IMR-90 (cell line): ENCODE data around the gene FN1. TPM values are rescaled to one million over a fixed set of nuclear protein-coding genes. Genes with fewer than 3 reads are reported as not detected.

Experiments
- ATAC-seq: fragments of 200-7000 bp; cut with Tn5 transposase; 2 replicates; pipeline ENCODE4 v1.9.1; 2020; ENCODE audit warnings: low read depth, mild to moderate bottlenecking, moderate library complexity
- BruUV-seq: library from RNA; stranded (reverse); fragments of 400-500 nt; replicated peaks from 2 replicates; lab custom pipeline; 2021; lab: Mats Ljungman, UMichigan
- CTCF ChIA-PET: fragments of 300-600 bp; formaldehyde crosslinking; extraction: SDS; loops from one replicate; lab custom pipeline; 2021; ENCODE audit warnings: antibody characterized with exemption; lab: Yijun Ruan, JAX
- POLR2A ChIA-PET: fragments of 300-600 bp; sonication (Branson Sonifier 250); formaldehyde crosslinking; loops from one replicate; lab custom pipeline; 2022; ENCODE audit warnings: antibody characterized with exemption; ENCODE audit not compliant: unreplicated experiment; lab: Charles Lee
- DNase-seq: peaks from one replicate; pipeline ENCODE4 v3.0.0; 2013
- H2AFZ ChIP-seq: replicated peaks from 2 replicates; pipeline ENCODE3; 2013; ENCODE audit warnings: low read length, mild to moderate bottlenecking; ENCODE audit not compliant: poor library complexity
- H2AK5ac ChIP-seq: 2 replicates; pipeline ENCODE4 v1.6.1; 2013; ENCODE audit warnings: low read depth, low read length, inconsistent platforms
- H2AK9ac ChIP-seq: replicated peaks from 2 replicates; pipeline ENCODE3; 2013; ENCODE audit warnings: mild to moderate bottlenecking, low read depth, low read length, moderate library complexity; ENCODE audit not compliant: poor library complexity
- H2BK120ac ChIP-seq: 2 replicates; pipeline ENCODE4 v1.6.1; 2013; ENCODE audit warnings: low read depth, low read length, inconsistent platforms
- H2BK15ac ChIP-seq: 3 replicates; pipeline ENCODE4 v1.6.1; 2013; ENCODE audit warnings: low read depth, low read length, inconsistent platforms
- H2BK20ac ChIP-seq: 2 replicates; pipeline ENCODE4 v1.6.1; 2013; ENCODE audit warnings: low read depth, mild to moderate bottlenecking, inconsistent platforms, low read length, moderate library complexity
- H2BK5ac ChIP-seq: 2 replicates; pipeline ENCODE4 v1.6.1; 2013; ENCODE audit warnings: mild to moderate bottlenecking, low read depth, low read length, inconsistent platforms; ENCODE audit not compliant: poor library complexity, severe bottlenecking
- H3K14ac ChIP-seq: replicated peaks from 2 replicates; pipeline ENCODE4 v1.6.1; 2013; ENCODE audit warnings: low read depth, low read length, inconsistent platforms
- H3K18ac ChIP-seq: 2 replicates; pipeline ENCODE4 v1.6.1; 2013; ENCODE audit warnings: low read depth, low read length, control low read depth
- H3K23ac ChIP-seq: 2 replicates; pipeline ENCODE4 v1.6.1; 2013; ENCODE audit warnings: low read depth, low read length, inconsistent platforms
- H3K27ac ChIP-seq: 2 replicates; pipeline ENCODE4 v1.5.1; 2013; ENCODE audit warnings: mild to moderate bottlenecking, control low read depth, low read length; ENCODE audit not compliant: insufficient read depth
- H3K27me3 ChIP-seq: 2 replicates; pipeline ENCODE4 v1.6.1; 2013; ENCODE audit warnings: low read length; ENCODE audit not compliant: control insufficient read depth, insufficient read depth
- H3K36me3 ChIP-seq: 2 replicates; pipeline ENCODE4 v1.6.1; 2013; ENCODE audit warnings: low read length, mixed read lengths; ENCODE audit not compliant: control insufficient read depth, insufficient read depth
- H3K4ac ChIP-seq: 2 replicates; pipeline ENCODE4 v1.6.1; 2013; ENCODE audit warnings: low read depth, low read length, inconsistent platforms
- H3K4me1 ChIP-seq: 2 replicates; pipeline ENCODE4 v1.6.1; 2013; ENCODE audit warnings: low read length, mixed read lengths; ENCODE audit not compliant: control insufficient read depth, insufficient read depth
- H3K4me2 ChIP-seq: 2 replicates; pipeline ENCODE4 v1.6.1; 2013; ENCODE audit warnings: low read depth, mild to moderate bottlenecking, control low read depth, low read length, moderate library complexity
- H3K4me3 ChIP-seq: 2 replicates; pipeline ENCODE4 v1.5.1; 2013; ENCODE audit warnings: low read depth, mild to moderate bottlenecking, control low read depth, low read length, moderate library complexity; ENCODE audit not compliant: insufficient read depth
- H3K56ac ChIP-seq: 2 replicates; pipeline ENCODE4 v1.6.1; 2013; ENCODE audit warnings: low read length, inconsistent platforms; ENCODE audit not compliant: insufficient read depth; ENCODE audit errors: extremely low read depth
- H3K79me1 ChIP-seq, 2 experiments: 2 replicates each; pipeline ENCODE4 v1.6.1; 2013; ENCODE audit warnings: low read length in 2 of 2, inconsistent platforms in 1 of 2, low read depth in 1 of 2
- H3K9ac ChIP-seq: 2 replicates; pipeline ENCODE4 v1.6.1; 2013; ENCODE audit warnings: low read depth, low read length, control low read depth
- H3K9me1 ChIP-seq: 2 replicates; pipeline ENCODE4 v1.6.1; 2013; ENCODE audit warnings: low read length, inconsistent platforms; ENCODE audit not compliant: insufficient read depth
- H3K9me3 ChIP-seq: 2 replicates; pipeline ENCODE4 v1.6.1; 2013; ENCODE audit warnings: low read length; ENCODE audit not compliant: control insufficient read depth, insufficient read depth
- H4K20me1 ChIP-seq: 2 replicates; pipeline ENCODE4 v1.6.1; 2013; ENCODE audit warnings: low read length, inconsistent platforms; ENCODE audit not compliant: insufficient read depth
- H4K5ac ChIP-seq: 2 replicates; pipeline ENCODE4 v1.6.1; 2013; ENCODE audit warnings: mild to moderate bottlenecking, low read depth, low read length, control low read depth
- H4K8ac ChIP-seq, 2 experiments: 2 replicates each; pipeline ENCODE4 v1.6.1; 2013; ENCODE audit warnings: low read depth in 2 of 2, low read length in 2 of 2, control low read depth in 1 of 2, inconsistent platforms in 1 of 2
- H4K91ac ChIP-seq: 2 replicates; pipeline ENCODE4 v1.6.1; 2013; ENCODE audit warnings: low read depth, low read length, inconsistent platforms; ENCODE audit not compliant: insufficient read depth
- BHLHE40 ChIP-seq: fragments of 150-350 bp; IDR thresholded peaks from 2 replicates; pipeline ENCODE4 v1.6.1; 2016; ENCODE audit warnings: mild to moderate bottlenecking, low read depth, low read length
- CHD1 ChIP-seq: IDR thresholded peaks from 2 replicates; pipeline ENCODE4 v1.6.1; 2012; ENCODE audit warnings: low read depth, low read length, improper control_type of control experiment
- MAFK ChIP-seq: IDR thresholded peaks from 2 replicates; pipeline ENCODE4 v1.6.1; 2012; ENCODE audit warnings: low read depth, low read length, improper control_type of control experiment
- MAZ ChIP-seq: IDR thresholded peaks from 2 replicates; pipeline ENCODE4 v1.6.1; 2012; ENCODE audit warnings: low read depth, mild to moderate bottlenecking, low read length, improper control_type of control experiment, moderate library complexity, borderline replicate concordance
- MXI1 ChIP-seq: IDR thresholded peaks from 2 replicates; pipeline ENCODE4 v1.6.1; 2012; ENCODE audit warnings: low read depth, mild to moderate bottlenecking, low read length, moderate library complexity, borderline replicate concordance
- NFE2L2 ChIP-seq: fragments of 150-350 bp; IDR thresholded peaks from 2 replicates; pipeline ENCODE4 v1.6.1; 2016; ENCODE audit warnings: low read depth, mild to moderate bottlenecking, low read length
- POLR2A ChIP-seq: IDR thresholded peaks from 2 replicates; pipeline ENCODE4 v1.6.1; 2012; ENCODE audit warnings: mild to moderate bottlenecking, low read depth, low read length
- RAD21 ChIP-seq: IDR thresholded peaks from 2 replicates; pipeline ENCODE4 v1.6.1; 2012; ENCODE audit warnings: low read length, improper control_type of control experiment
- RCOR1 ChIP-seq: IDR thresholded peaks from 2 replicates; pipeline ENCODE4 v1.6.1; 2012; ENCODE audit warnings: mild to moderate bottlenecking, low read length, improper control_type of control experiment; ENCODE audit not compliant: insufficient replicate concordance
- RFX5 ChIP-seq: IDR thresholded peaks from 2 replicates; pipeline ENCODE4 v1.8.0; 2012; ENCODE audit warnings: low read depth, mild to moderate bottlenecking, low read length, moderate library complexity
- WGBS, 2 experiments: methylation state at CpG; one replicate each; pipeline versions ENCODE4 v1.1.5 to v1.1.7; 2013; ENCODE audit warnings: missing lambda C conversion rate in 2 of 2; ENCODE audit not compliant: insufficient read length in 1 of 2; ENCODE audit errors: extremely low coverage in 2 of 2; 5-methylcytosine and 5-hydroxymethylcytosine counted together
- dilution Hi-C: fragments of 300-500 bp; cut with HindIII; formaldehyde crosslinking; loops from one replicate; pipeline ENCODE4 v1.14.3; 2018; ENCODE audit warnings: low sequenced_read_pairs; ENCODE audit not compliant: unreplicated experiment
- in situ Hi-C: fragments of 300-500 bp; cut with MboI; formaldehyde crosslinking; loops from 3 replicates; pipeline ENCODE4 v1.14.3; 2019; ENCODE audit warnings: low sequenced_read_pairs, inconsistent platforms, mixed read lengths
- intact Hi-C: fragments of 100-400 bp; cut with micrococcal nuclease; formaldehyde crosslinking; loops from 2 replicates; pipeline ENCODE4 v1.10.0; 2022
- polyA plus RNA-seq, 3 experiments: library from polyadenylated mRNA; depleted of rRNA; stranded (reverse); fragments of >200 nt; gene quantifications; 2 replicates each; pipeline ENCODE4 v1.2.3, GENCODE V29; 2012; ENCODE audit warnings: low replicate concordance in 1 of 3
- total RNA-seq: library from RNA; depleted of rRNA; stranded (reverse); fragments of >200 nt; gene quantifications from 2 replicates; pipeline ENCODE4 v1.2.3, GENCODE V29; 2012
- TF ChIP-seq, protein P1 (sequence below): fragments of 150-350 bp; IDR thresholded peaks from 2 replicates; pipeline ENCODE4 v1.6.1; 2016; ENCODE audit warnings: low read depth, mild to moderate bottlenecking, low read length, moderate library complexity, borderline replicate concordance

FN1 gene
- total and polyA plus RNA-seq, 2 of the 4 experiments (the other 2 are of a cell fraction): 8,243 to 13,004 TPM

DNA sequence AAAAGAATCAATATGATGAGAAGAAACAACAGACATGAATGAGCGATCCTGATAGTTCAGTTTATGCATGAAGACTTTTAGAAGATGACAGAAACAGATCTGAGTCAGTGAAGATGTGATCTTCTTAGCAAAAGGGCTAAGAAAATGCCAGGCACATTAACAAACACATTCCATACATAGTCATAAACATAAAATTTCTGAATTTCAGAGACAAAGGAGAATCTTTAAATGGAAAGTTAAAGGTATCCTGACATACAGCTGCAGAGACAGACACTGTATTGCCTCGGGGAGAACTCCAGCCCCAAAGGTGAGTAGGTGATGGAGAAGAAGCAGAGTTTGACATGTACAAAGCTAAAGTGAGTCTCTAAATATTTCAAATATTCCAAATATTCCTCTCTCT lies 40.6 kb upstream of the FN1 start:
- H3K9me1 ChIP-seq: no peaks in the 10 kb centered on the region
- H4K5ac ChIP-seq: no peak overlapping the region
- H3K56ac ChIP-seq: no peak overlapping the region
- H2BK5ac ChIP-seq: no peak overlapping the region
- no peaks in the 10 kb centered on the region for H3K79me1 ChIP-seq
- H2BK120ac ChIP-seq: no peak overlapping the region; the same call in 1 of the 2 replicates
- peak overlapping the region; percentile 52; the same call in 1 of the 2 replicates for H3K18ac ChIP-seq
- POLR2A ChIA-PET: no interaction called here
- no peak overlapping the region for H3K27ac ChIP-seq
- no peak overlapping the region; the same call in 1 of the 2 replicates for H3K23ac ChIP-seq
- no peaks in the 10 kb centered on the region for H3K9me3 ChIP-seq
- ATAC-seq: peak; percentile 65
- H3K9ac ChIP-seq: no peak overlapping the region
- no peak overlapping the region; the same call in 2 of the 3 replicates for H2BK15ac ChIP-seq
- H3K4ac ChIP-seq: no peak overlapping the region; the same call in 1 of the 2 replicates
- H3K4me3 ChIP-seq: no peak overlapping the region
- WGBS, 2 experiments: no CpG with 5 or more reads among the region's 2 CpGs
- intact Hi-C loops (no loop called here), dilution Hi-C loops (no loop called here), in situ Hi-C loops (no loop called here)
- no peak overlapping the region for H2AK5ac ChIP-seq
- H3K36me3 ChIP-seq: no peaks in the 10 kb centered on the region
- no peak overlapping the region for H2AFZ ChIP-seq
- peaks cover 1% of the 10 kb centered on the region; the same call in 1 of the 2 replicates for H3K4me1 ChIP-seq
- H3K4me2 ChIP-seq: peak overlapping the region; percentile 57; the same call in 1 of the 2 replicates
- CTCF ChIA-PET: interaction anchor here (1.2 kb wide), 1 partner anchor 15 kb away, joined by 4 read pairs; no protein-coding TSS in a partner anchor
- peak overlapping the region; percentile 75; the same call in 1 of the 2 replicates for H2BK20ac ChIP-seq
- H4K20me1 ChIP-seq: no peaks in the 10 kb centered on the region
- H3K14ac ChIP-seq: no peak overlapping the region
- no peak for TF ChIP-seq RCOR1
- no peak for TF ChIP-seq MAZ
- no peak for TF ChIP-seq POLR2A
- no peak for TF ChIP-seq RAD21
- no peak for TF ChIP-seq MAFK
- no peak for TF ChIP-seq RFX5
- no peak for TF ChIP-seq NFE2L2
- TF ChIP-seq BHLHE40: no peak
- TF ChIP-seq, protein P1, sequence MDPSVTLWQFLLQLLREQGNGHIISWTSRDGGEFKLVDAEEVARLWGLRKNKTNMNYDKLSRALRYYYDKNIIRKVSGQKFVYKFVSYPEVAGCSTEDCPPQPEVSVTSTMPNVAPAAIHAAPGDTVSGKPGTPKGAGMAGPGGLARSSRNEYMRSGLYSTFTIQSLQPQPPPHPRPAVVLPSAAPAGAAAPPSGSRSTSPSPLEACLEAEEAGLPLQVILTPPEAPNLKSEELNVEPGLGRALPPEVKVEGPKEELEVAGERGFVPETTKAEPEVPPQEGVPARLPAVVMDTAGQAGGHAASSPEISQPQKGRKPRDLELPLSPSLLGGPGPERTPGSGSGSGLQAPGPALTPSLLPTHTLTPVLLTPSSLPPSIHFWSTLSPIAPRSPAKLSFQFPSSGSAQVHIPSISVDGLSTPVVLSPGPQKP: no peak
- no peak for TF ChIP-seq CHD1
- no peak for TF ChIP-seq MXI1
- no peaks in the 10 kb centered on the region for H3K27me3 ChIP-seq
- peak; percentile 47 for DNase-seq
- no peak overlapping the region for H4K91ac ChIP-seq
- no peak overlapping the region for H2AK9ac ChIP-seq
- BruUV-seq: no TSS peak
- no peak overlapping the region for H4K8ac ChIP-seq
